Suprapubic skin (tissue), 4 donors: Measurements from ENCODE around the gene HAS3.

Source experiments
- CTCF ChIP-seq, 2 donors: fragments of 200-600 bp in 1 of 2; fragments of 450-650 bp in 1 of 2; sonication (generic) in 1 of 2; IDR thresholded peaks; one replicate each; pipeline ENCODE4 v1.5.1; 2016 to 2019; ENCODE audit warnings: antibody characterized with exemption in 2 of 2, mild to moderate bottlenecking in 1 of 2, moderate library complexity in 1 of 2
- EP300 ChIP-seq: sonication (generic); formaldehyde crosslinking; IDR thresholded peaks from one replicate; pipeline ENCODE4 v1.6.1; 2017; ENCODE audit warnings: antibody characterized with exemption
- POLR2A ChIP-seq, 2 donors: fragments of 450-650 bp; IDR thresholded peaks; one replicate each; pipeline ENCODE4 v1.6.1; 2017; ENCODE audit warnings: antibody characterized with exemption in 2 of 2, mild to moderate bottlenecking in 2 of 2, moderate library complexity in 2 of 2
- POLR2AphosphoS5 ChIP-seq, 3 donors: sonication (generic); formaldehyde crosslinking; IDR thresholded peaks; one replicate each; pipeline ENCODE4 v1.6.1; 2017; ENCODE audit warnings: antibody characterized with exemption in 3 of 3

DNA sequence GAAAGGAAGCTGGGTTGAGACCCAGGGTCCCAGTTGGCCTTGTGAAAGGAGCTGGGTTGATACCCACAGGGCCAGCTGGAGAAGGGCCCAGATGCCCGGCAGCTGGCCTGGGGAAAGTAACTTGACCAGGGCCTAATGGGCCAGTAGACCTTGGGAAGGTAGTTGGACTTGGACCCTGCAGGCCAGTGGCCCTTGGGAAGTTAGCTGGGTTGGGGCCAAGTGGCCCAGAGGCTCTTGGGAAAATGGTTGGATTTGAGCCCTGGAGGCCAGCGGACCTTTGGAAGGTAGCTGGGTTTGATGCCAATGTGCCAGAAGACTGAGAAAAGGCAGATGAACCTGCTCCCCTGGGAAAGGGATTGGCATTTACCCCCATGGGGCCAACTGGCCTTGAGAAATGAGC lies 13.5 kb downstream of the HAS3 start:
- no peak for TF ChIP-seq CTCF (IDR thresholded peaks at IDR 0.05)
- no peak for TF ChIP-seq EP300
- TF ChIP-seq POLR2A (IDR thresholded peaks at IDR 0.05), result no peak
- TF ChIP-seq POLR2AphosphoS5 (IDR thresholded peaks at IDR 0.05), result no peak
